ENCODE measurements around the gene KIF23.
A peak's percentile ranks its signal among the peaks of the same experiment; 100 is the strongest.

KIF23 gene

GRCh38 chr15:69384626-69385598 is 29.2 kb upstream of the KIF23 start:
- Histone ChIP-seq H3K27me3 (ENCODE audit: control insufficient read depth in 1 of 2, insufficient read depth in 2 of 2, low read length in 2 of 2) (no peaks in the 10 kb centered on the region), H3K4me3 (ENCODE audit: low read depth in 1 of 2, low read length in 2 of 2) (no peak overlapping the region), H3K9ac (ENCODE audit: low read length) (no peak overlapping the region), H3K9me3 (ENCODE audit: low read length) (no peaks in the 10 kb centered on the region), H3K27ac (ENCODE audit: low read depth, low read length) (no peak overlapping the region), H3K4me1 (ENCODE audit: insufficient read depth, low read length) (no peaks in the 10 kb centered on the region), H3K36me3 (ENCODE audit: insufficient read depth, low read length) (no peaks in the 10 kb centered on the region)

DNA sequence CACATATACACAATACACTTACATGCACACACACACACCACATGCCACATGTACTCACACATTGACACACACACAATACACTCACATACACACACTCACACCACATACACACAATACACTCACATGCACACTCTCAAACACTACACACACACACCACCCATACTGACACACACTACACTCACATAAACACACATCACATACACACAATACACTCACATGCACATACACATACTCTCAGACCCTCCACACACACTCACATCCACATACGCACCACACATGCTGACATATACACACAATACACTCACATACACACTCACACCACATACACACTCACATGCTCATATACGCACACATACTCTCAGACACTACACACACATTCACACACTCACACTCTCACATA is 28.3 kb upstream of the KIF23 start:
- Histone ChIP-seq H3K4me3 (ENCODE audit: low read depth in 1 of 2, low read length in 2 of 2) (no peak overlapping the region), H3K27ac (ENCODE audit: low read depth, low read length) (no peak overlapping the region), H3K9ac (ENCODE audit: low read length) (no peak overlapping the region), H3K27me3 (ENCODE audit: control insufficient read depth in 1 of 2, insufficient read depth in 2 of 2, low read length in 2 of 2) (no peaks in the 10 kb centered on the region), H3K36me3 (ENCODE audit: insufficient read depth, low read length) (no peaks in the 10 kb centered on the region), H3K9me3 (ENCODE audit: low read length) (no peaks in the 10 kb centered on the region), H3K4me1 (ENCODE audit: insufficient read depth, low read length) (no peaks in the 10 kb centered on the region)

- Histone ChIP-seq H3K36me3 (ENCODE audit: insufficient read depth, low read length) (no peaks in the 10 kb centered on the region), H3K9ac (ENCODE audit: low read length) (no peak overlapping the region), H3K4me1 (ENCODE audit: insufficient read depth, low read length) (no peaks in the 10 kb centered on the region), H3K4me3 (ENCODE audit: low read depth in 1 of 2, low read length in 2 of 2) (no peak overlapping the region), H3K27ac (ENCODE audit: low read depth, low read length) (no peak overlapping the region), H3K27me3 (ENCODE audit: control insufficient read depth in 1 of 2, insufficient read depth in 2 of 2, low read length in 2 of 2) (no peaks in the 10 kb centered on the region), H3K9me3 (ENCODE audit: low read length) (no peaks in the 10 kb centered on the region)
Measured at GRCh38 chr15:69386284-69386683, 27.9 kb upstream of the KIF23 start.

- Histone ChIP-seq H3K9ac (ENCODE audit: low read length) (no peak overlapping the region), H3K27me3 (ENCODE audit: control insufficient read depth in 1 of 2, insufficient read depth in 2 of 2, low read length in 2 of 2) (no peaks in the 10 kb centered on the region), H3K36me3 (ENCODE audit: insufficient read depth, low read length) (no peaks in the 10 kb centered on the region), H3K27ac (ENCODE audit: low read depth, low read length) (no peak overlapping the region), H3K9me3 (ENCODE audit: low read length) (no peaks in the 10 kb centered on the region), H3K4me3 (ENCODE audit: low read depth in 1 of 2, low read length in 2 of 2) (no peak overlapping the region), H3K4me1 (ENCODE audit: insufficient read depth, low read length) (no peaks in the 10 kb centered on the region)
Measured at GRCh38 chr15:69388260-69388705, 25.9 kb upstream of the KIF23 start.

DNA sequence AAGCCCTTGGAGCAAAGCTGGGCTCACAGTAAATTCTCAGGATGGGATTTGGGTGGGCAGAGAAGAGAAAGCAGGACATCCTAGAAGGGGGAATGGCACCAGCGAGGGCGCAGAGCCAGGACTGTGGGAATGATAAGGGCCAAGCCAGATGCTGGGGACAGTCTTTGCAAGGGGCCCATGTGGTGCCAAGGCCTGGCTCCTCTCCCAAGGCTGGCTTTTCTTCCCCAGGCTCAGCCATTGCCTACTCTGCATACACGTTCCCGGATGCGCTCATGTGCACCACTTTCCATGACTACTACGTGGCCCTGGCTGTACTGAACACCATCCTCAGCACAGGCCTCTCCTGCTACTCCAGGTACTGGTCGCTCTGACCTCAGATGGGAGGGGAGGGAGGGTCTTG is 24.7 kb upstream of the KIF23 start:
- Histone ChIP-seq H3K36me3 (ENCODE audit: insufficient read depth, low read length) (no peaks in the 10 kb centered on the region), H3K9me3 (ENCODE audit: low read length) (no peaks in the 10 kb centered on the region), H3K27ac (ENCODE audit: low read depth, low read length) (no peak overlapping the region), H3K4me3 (ENCODE audit: low read depth in 1 of 2, low read length in 2 of 2) (no peak overlapping the region), H3K4me1 (ENCODE audit: insufficient read depth, low read length) (peaks cover 1% of the 10 kb centered on the region), H3K9ac (ENCODE audit: low read length) (no peak overlapping the region), H3K27me3 (ENCODE audit: control insufficient read depth in 1 of 2, insufficient read depth in 2 of 2, low read length in 2 of 2) (no peaks in the 10 kb centered on the region)

DNA sequence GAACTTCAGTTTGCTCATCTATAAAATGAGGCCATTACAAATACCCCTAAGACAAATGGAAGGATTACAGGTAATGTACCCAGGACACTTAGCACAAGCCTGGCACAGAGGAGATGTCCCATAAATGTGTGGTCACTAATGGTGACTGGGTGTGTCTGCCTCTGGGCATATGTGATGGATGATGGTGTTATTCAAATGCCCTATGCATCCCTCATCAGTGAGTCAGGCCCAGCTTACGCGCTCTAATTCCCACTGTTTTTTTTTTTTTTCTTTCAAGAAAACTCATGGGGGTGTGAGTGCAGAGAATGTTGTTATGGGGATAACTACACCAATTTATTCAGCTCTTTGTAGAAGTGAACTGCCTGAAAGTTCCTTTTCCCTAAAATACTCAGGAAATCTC is 23.6 kb upstream of the KIF23 start:
- Histone ChIP-seq H3K4me1 (ENCODE audit: insufficient read depth, low read length) (peaks cover 7% of the 10 kb centered on the region), H3K9ac (ENCODE audit: low read length) (no peak overlapping the region), H3K27ac (ENCODE audit: low read depth, low read length) (no peak overlapping the region), H3K36me3 (ENCODE audit: insufficient read depth, low read length) (no peaks in the 10 kb centered on the region), H3K4me3 (ENCODE audit: low read depth in 1 of 2, low read length in 2 of 2) (no peak overlapping the region), H3K27me3 (ENCODE audit: control insufficient read depth in 1 of 2, insufficient read depth in 2 of 2, low read length in 2 of 2) (no peaks in the 10 kb centered on the region), H3K9me3 (ENCODE audit: low read length) (no peaks in the 10 kb centered on the region)

DNA sequence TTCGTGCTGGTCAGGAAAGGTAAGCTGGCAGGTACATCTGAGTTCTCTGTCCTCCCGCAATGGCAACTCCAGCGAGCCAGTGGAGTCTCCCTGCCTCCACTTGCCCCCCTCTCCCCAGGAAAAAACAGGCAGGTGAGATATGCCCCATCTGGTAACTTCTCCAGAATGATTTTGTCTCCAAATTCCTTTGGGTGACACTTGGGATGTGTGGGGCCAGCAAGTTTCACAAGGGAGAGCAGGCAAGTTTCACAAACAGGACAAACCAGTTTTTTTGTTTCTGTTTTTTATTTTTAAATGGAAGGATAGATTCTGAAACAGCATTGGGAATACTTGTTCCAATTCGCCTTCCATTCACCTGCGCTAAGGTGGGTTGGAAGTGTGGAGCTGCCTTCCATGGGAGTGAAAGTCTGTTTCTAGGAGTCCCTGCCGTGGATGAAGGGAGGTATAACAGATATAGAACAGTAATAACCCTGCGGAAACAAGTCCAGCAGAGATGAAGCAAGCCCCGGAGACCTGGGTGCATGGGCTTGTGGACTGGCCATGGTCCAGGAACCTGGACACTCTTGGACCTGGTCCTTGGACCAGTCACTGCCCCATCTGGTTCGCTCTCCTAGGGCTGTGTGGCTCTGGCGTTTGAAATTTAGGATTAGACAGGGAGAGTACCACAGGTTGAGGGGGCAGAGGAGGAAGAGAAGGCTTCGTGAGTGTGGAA is 22.9 kb upstream of the KIF23 start:
- no peak overlapping the region for H3K4me3 ChIP-seq (ENCODE audit: low read depth in 1 of 2, low read length in 2 of 2)
- H3K4me1 ChIP-seq (ENCODE audit: insufficient read depth, low read length) = peaks cover 7% of the 10 kb centered on the region
- no peak overlapping the region for H3K27ac ChIP-seq (ENCODE audit: low read depth, low read length)
- H3K36me3 ChIP-seq (ENCODE audit: insufficient read depth, low read length) = no peaks in the 10 kb centered on the region
- no peaks in the 10 kb centered on the region for H3K9me3 ChIP-seq (ENCODE audit: low read length)
- H3K27me3 ChIP-seq (ENCODE audit: control insufficient read depth in 1 of 2, insufficient read depth in 2 of 2, low read length in 2 of 2) = no peaks in the 10 kb centered on the region
- no peak overlapping the region for H3K9ac ChIP-seq (ENCODE audit: low read length)

DNA sequence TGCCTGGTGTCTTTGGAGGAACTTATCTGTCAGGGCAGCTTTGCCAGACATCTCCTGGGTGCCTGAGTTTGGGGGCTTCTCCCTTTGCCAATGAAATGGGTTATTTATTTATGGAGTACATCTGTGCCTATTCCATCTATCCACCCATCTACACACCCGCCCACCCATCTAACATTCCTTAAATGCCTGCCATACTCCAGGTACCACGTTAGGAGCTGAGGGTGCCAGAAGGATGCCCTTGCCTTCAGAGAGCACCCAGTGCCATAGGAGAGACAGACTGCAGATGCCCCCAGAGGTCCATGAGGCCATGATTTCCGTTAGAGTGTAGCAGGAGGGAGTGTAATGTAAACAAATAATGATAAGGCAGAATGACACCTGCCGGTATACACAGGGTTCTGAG is 21.8 kb upstream of the KIF23 start:
- H3K9ac ChIP-seq (ENCODE audit: low read length) = no peak overlapping the region
- H3K27me3 ChIP-seq (ENCODE audit: control insufficient read depth in 1 of 2, insufficient read depth in 2 of 2, low read length in 2 of 2) = no peaks in the 10 kb centered on the region
- peaks cover 7% of the 10 kb centered on the region for H3K4me1 ChIP-seq (ENCODE audit: insufficient read depth, low read length)
- no peaks in the 10 kb centered on the region for H3K9me3 ChIP-seq (ENCODE audit: low read length)
- no peak overlapping the region for H3K4me3 ChIP-seq (ENCODE audit: low read depth in 1 of 2, low read length in 2 of 2)
- H3K36me3 ChIP-seq (ENCODE audit: insufficient read depth, low read length) = no peaks in the 10 kb centered on the region
- no peak overlapping the region for H3K27ac ChIP-seq (ENCODE audit: low read depth, low read length)

DNA sequence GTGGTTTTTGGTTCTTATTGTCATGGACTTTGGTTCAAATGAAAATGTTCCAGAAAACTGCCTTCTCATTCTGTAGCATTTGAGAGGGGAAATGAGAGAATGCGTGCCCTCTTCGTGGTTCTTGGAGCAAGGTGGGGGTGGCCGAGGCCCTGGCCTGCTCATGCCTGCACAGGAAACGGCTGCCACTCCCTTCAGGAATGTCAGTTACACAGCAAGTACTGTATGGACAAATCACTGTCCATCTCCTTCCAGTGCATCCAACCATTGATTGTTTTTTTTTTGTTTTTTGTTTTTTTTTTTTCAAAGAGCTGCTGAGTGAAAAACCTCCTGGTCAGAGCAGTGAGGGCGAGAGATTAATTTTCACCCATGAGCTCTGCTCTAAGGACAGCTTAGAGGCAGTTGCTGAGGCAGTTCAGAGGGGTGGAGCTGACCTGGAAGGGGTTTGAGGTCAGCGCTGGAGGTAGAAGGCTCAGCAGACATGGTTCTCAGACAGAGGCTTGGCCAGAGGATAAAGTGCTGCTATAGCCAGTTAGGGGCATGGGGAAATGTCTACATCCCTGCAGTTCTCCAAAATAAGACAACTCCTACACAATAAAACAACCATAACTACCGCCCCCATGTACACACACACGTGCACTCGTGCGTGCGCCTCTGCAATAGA is 20.2 kb upstream of the KIF23 start:
- Histone ChIP-seq H3K4me3 (ENCODE audit: low read depth in 1 of 2, low read length in 2 of 2) (no peak overlapping the region), H3K27me3 (ENCODE audit: control insufficient read depth in 1 of 2, insufficient read depth in 2 of 2, low read length in 2 of 2) (no peaks in the 10 kb centered on the region), H3K9ac (ENCODE audit: low read length) (no peak overlapping the region), H3K9me3 (ENCODE audit: low read length) (no peaks in the 10 kb centered on the region), H3K4me1 (ENCODE audit: insufficient read depth, low read length) (peaks cover 7% of the 10 kb centered on the region), H3K27ac (ENCODE audit: low read depth, low read length) (no peak overlapping the region), H3K36me3 (ENCODE audit: insufficient read depth, low read length) (no peaks in the 10 kb centered on the region)

DNA sequence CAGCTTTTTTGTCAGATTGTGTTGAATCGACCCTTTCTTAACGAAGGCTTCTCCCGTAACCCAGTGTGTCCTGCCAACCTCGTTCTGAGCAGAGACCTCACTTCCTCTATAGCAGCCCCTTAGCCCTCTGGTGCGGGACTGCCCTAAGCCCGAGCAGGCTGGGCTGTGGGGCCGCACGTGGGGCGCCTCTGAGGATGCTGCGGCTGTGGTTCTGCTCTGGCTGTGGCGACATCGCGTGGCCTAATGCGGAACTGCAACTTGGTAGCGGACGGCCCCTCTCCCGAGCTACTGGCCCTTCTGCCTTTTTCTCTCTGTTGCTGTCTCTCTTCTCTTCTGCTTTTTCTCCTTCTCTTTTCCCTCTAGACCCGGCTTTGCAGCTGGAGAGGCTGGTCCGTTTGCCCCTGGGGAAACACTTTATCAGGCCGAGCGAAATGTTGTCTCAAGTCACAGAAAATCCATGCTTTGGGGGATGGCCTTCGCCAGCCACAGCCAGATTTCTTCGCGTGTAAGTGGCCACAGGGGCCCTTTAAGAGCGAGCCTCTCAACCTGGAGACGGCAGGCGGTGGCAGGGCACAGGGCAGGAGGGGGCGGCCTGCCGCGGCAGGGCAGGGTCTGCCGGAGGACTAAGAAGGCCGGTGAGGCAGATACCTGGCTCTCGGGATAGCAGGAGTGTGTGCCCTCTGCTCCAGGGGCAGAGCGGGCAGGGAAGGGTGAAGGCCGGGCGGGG is 19.4 kb upstream of the KIF23 start:
- no peaks in the 10 kb centered on the region for H3K27me3 ChIP-seq (ENCODE audit: control insufficient read depth in 1 of 2, insufficient read depth in 2 of 2, low read length in 2 of 2)
- H3K4me3 ChIP-seq (ENCODE audit: low read depth in 1 of 2, low read length in 2 of 2) = peak overlapping the region in 1 of 2 donors; percentile 11
- H3K27ac ChIP-seq (ENCODE audit: low read depth, low read length) = no peak overlapping the region
- no peak overlapping the region for H3K9ac ChIP-seq (ENCODE audit: low read length)
- no peaks in the 10 kb centered on the region for H3K36me3 ChIP-seq (ENCODE audit: insufficient read depth, low read length)
- H3K4me1 ChIP-seq (ENCODE audit: insufficient read depth, low read length) = peaks cover 7% of the 10 kb centered on the region
- H3K9me3 ChIP-seq (ENCODE audit: low read length) = no peaks in the 10 kb centered on the region

DNA sequence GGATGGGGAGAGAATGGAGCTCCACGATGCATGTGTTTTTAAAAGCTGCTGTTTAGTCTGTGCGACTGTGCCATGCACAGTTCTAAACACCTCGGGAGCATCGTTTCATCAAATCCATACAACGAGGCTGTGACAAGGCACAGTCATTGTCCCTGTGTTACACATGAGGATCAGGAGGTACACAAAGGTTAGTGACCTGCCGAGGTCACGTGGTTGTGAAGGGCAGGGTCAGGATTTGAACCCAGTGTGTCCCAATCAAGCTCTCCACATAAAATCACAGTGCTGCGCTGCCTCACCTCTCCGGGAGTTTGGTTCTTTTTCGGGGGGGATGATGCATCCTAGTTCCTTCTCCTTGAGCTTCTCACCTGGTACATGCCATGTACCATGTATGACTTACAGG is 18.7 kb upstream of the KIF23 start:
- H3K27ac ChIP-seq (ENCODE audit: low read depth, low read length) = no peak overlapping the region
- H3K4me1 ChIP-seq (ENCODE audit: insufficient read depth, low read length) = peaks cover 7% of the 10 kb centered on the region
- no peak overlapping the region for H3K9ac ChIP-seq (ENCODE audit: low read length)
- no peak overlapping the region for H3K4me3 ChIP-seq (ENCODE audit: low read depth in 1 of 2, low read length in 2 of 2)
- no peaks in the 10 kb centered on the region for H3K9me3 ChIP-seq (ENCODE audit: low read length)
- no peaks in the 10 kb centered on the region for H3K27me3 ChIP-seq (ENCODE audit: control insufficient read depth in 1 of 2, insufficient read depth in 2 of 2, low read length in 2 of 2)
- H3K36me3 ChIP-seq (ENCODE audit: insufficient read depth, low read length) = no peaks in the 10 kb centered on the region

All from muscle layer of colon (tissue), 2 donors.